BJ (cell line): ENCODE data around the gene SPOP. TPM values are rescaled to one million over a fixed set of nuclear protein-coding genes. Genes with fewer than 3 reads are reported as not detected.
A peak's percentile ranks its signal among the peaks of the same experiment; 100 is the strongest.

Experiments used
- CTCF ChIA-PET: fragments of 350-600 bp; formaldehyde crosslinking; extraction: SDS; loops from one replicate; lab custom pipeline; 2021; ENCODE audit warnings: antibody characterized with exemption, inconsistent platforms; lab: Yijun Ruan, JAX
- POLR2A ChIA-PET: fragments of 300-600 bp; sonication (Branson Sonifier 250); formaldehyde crosslinking; extraction: SDS; loops from one replicate; lab custom pipeline; 2021; ENCODE audit warnings: antibody characterized with exemption; lab: Charles Lee
- DNase-seq: peaks from one replicate; pipeline ENCODE4 v3.0.0-alpha.2; 2011; ENCODE audit warnings: low read depth
- H3K27me3 ChIP-seq: 2 replicates; pipeline ENCODE4 v1.6.0; 2011; ENCODE audit warnings: low read length; ENCODE audit not compliant: control insufficient read depth, insufficient read depth
- H3K36me3 ChIP-seq: 2 replicates; pipeline ENCODE4 v1.5.1; 2011; ENCODE audit warnings: low read length; ENCODE audit not compliant: control insufficient read depth, insufficient read depth
- H3K4me3 ChIP-seq: 2 replicates; pipeline ENCODE4 v1.5.1; 2011; ENCODE audit warnings: low read depth, mild to moderate bottlenecking, control low read depth, low read length
- polyA plus RNA-seq: library from polyadenylated mRNA; depleted of rRNA; stranded (reverse); fragments of >200 nt; gene quantifications from 2 replicates; pipeline ENCODE4 v1.2.3, GENCODE V29; 2011
- TF ChIP-seq, protein P1 (sequence below): IDR thresholded peaks from 2 replicates; pipeline ENCODE4 v1.5.1; 2011; ENCODE audit warnings: low read depth, mild to moderate bottlenecking, control low read depth, inconsistent platforms, low read length, moderate library complexity; ENCODE audit not compliant: insufficient read depth

Gene SPOP
- polyA plus RNA-seq, 1 experiment: 136 TPM

DNA sequence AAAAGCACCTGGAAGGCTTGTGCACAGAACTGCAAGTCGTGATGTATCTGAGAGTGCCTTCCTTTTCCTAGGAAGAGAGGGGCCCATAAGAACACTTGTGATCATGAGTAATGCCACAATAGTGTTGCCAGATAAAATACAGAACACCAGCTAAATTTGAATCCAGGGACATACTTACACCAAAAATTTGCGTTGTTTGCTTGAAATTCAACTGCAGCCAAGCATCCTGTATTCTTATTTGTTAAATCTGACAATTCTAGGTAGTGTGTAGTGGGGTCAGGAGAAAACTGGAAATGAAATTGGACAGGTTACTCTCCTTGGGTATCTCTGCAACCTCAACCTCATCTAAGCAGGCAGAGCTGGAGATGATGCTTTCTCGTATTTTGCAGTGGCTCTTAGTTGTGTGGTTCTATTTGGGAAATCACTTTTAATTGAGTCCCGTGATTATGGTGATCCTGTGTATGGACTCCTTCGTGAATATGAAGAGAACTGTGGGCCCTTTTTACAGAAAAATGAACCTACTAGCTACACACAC, 17.9 kb upstream of the SPOP start:
- ChIA-PET POLR2A (no interaction called here), CTCF (interaction anchor here (0.6 to 26.0 kb wide), 24 partner anchors 8 to 303 kb away, joined by 3 to 638 read pairs (median 4); partner anchors contain the start of genes NXPH3 and SLC35B1)
- H3K4me3 ChIP-seq: no peak overlapping the region
- H3K36me3 ChIP-seq: peaks cover 4% of the 10 kb centered on the region; the same call in 1 of the 2 replicates
- TF ChIP-seq, protein P1, sequence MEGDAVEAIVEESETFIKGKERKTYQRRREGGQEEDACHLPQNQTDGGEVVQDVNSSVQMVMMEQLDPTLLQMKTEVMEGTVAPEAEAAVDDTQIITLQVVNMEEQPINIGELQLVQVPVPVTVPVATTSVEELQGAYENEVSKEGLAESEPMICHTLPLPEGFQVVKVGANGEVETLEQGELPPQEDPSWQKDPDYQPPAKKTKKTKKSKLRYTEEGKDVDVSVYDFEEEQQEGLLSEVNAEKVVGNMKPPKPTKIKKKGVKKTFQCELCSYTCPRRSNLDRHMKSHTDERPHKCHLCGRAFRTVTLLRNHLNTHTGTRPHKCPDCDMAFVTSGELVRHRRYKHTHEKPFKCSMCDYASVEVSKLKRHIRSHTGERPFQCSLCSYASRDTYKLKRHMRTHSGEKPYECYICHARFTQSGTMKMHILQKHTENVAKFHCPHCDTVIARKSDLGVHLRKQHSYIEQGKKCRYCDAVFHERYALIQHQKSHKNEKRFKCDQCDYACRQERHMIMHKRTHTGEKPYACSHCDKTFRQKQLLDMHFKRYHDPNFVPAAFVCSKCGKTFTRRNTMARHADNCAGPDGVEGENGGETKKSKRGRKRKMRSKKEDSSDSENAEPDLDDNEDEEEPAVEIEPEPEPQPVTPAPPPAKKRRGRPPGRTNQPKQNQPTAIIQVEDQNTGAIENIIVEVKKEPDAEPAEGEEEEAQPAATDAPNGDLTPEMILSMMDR: no peak
- DNase-seq: no peak
- H3K27me3 ChIP-seq: no peaks in the 10 kb centered on the region

DNA sequence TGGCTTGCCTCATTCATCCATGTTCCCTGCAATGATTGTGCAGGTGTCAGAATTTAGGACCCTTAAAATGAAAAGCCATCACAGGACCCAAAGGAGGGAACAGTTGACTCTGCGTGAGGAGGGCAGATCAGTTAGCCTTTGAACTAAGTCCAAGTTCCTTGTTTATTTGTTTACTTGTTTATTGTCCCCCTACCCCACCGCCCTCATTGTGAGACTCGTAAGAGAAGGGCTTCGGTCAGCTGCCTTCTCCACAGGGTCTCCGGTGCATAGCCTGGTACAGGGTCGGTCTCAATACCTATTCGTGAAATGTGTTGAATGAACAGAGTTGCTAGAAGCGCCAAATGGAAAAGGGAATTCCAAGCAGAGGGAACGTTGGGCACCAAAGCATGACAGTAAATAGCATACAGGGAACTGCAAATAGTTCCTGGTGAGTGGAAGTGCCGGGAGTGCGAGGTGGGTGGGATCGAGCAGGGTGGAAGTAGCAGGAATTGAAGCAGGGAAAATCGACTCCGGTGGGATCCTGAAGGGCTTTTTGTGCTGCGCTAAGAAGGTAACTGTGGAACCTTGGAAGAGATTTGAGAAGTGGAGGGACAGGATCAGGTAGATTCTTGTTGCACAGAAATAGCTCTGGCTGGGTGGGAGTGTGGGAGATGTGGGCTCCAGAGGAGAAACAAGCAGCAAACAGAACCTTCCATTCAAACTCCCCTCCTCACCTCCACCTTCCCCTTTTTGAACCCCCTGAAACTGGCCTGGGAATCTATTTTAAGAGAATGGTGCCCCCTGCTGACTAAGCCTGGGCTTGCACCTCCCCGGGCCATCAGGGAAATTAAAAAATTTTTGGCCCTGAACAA, 17.2 kb upstream of the SPOP start:
- Histone ChIP-seq H3K4me3 (no peak overlapping the region), H3K27me3 (no peaks in the 10 kb centered on the region), H3K36me3 (peaks cover under 1% of the 10 kb centered on the region; the same call in 1 of the 2 replicates)
- ChIA-PET CTCF (interaction anchor here (0.6 to 26.0 kb wide), 16 partner anchors 8 to 157 kb away, joined by 3 to 638 read pairs (median 5); partner anchors contain the start of genes NXPH3 and SLC35B1), POLR2A (no interaction called here)
- TF ChIP-seq, protein P1: peak; percentile 90
- DNase-seq: no peak

DNA sequence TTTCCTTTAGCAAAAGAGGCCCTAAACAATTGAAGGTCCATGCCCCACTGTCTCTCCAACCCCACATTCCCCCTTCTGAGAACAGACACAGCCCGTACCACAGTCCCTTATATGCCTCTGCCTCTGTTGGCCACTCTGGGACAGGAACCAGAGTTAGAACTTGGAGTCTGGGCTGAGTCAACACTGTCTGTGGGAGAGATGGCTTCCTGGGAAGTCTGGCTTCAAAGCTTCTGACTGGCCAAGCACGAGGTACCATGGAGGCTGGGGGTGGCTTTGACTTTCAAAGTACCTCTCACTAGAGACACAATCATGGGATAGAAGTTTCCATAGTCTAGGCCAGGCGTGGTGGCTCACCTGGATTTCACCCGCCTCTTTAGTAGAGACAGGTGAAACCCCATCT, 14.9 kb upstream of the SPOP start:
- CTCF ChIA-PET: interaction anchor here (2.6 to 26.0 kb wide), 2 partner anchors 120 to 135 kb away, joined by 14 to 638 read pairs; partner anchors contain the start of gene NXPH3
- no peaks in the 10 kb centered on the region for H3K27me3 ChIP-seq
- POLR2A ChIA-PET: no interaction called here
- no peak for DNase-seq
- H3K4me3 ChIP-seq: no peak overlapping the region
- no peaks in the 10 kb centered on the region for H3K36me3 ChIP-seq
- TF ChIP-seq, protein P1: no peak

DNA sequence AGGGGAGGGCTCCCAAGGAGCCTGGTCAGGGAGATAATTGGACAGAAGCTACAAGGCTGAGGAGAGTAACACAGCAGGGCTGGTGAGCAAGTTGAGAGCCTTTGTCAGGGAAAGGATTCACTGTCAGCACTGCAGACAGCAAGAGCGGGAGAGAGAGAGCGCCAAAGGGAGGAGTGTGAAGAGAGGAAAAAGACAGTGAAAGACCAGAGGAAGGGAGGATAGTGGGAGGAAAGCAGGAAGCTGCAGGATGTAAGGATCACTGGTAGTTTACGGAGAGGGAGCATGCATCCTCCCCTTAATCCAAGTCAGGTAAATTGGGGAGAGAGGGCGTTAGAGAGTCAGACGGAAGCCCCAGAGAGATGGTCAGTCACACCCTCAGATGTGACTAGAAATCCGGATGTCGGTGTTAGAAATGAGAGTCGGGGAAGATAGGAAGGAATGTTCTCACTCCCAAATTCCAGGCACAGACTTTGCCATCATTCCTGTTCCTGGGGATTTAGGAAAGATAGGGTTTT, 13.8 kb upstream of the SPOP start:
- H3K4me3 ChIP-seq: no peak overlapping the region

More for the DNA sequence above, 13.8 kb upstream of the SPOP start:
- TF ChIP-seq, protein P1: no peak
- no peaks in the 10 kb centered on the region for H3K36me3 ChIP-seq
- no peak for DNase-seq
- ChIA-PET POLR2A (interaction anchor here (0.6 to 1.2 kb wide), 5 partner anchors 17 to 120 kb away, joined by 3 to 4 read pairs (median 4); no protein-coding TSS in a partner anchor), CTCF (interaction anchor here (0.9 to 26.0 kb wide), 3 partner anchors 10 to 134 kb away, joined by 3 to 638 read pairs (median 14); partner anchors contain the start of gene NXPH3)
- no peaks in the 10 kb centered on the region for H3K27me3 ChIP-seq
